Activated naive CD4-positive, alpha-beta T cell treated with anti-CD3 and anti-CD28 coated beads, Interleukin-2, amount 50 U/mL, for 16 hours (primary cell): ENCODE data around the gene CYYR1.
"Not testable (repeated sequence)": the region's sequence is repeated elsewhere in the genome, so short reads cannot be mapped to it uniquely, and the experiment has no call there.

Source experiments
- DNase-seq: peaks from one replicate; pipeline ENCODE4 v3.0.0-alpha.2; 2020

The CYYR1 gene

DNA sequence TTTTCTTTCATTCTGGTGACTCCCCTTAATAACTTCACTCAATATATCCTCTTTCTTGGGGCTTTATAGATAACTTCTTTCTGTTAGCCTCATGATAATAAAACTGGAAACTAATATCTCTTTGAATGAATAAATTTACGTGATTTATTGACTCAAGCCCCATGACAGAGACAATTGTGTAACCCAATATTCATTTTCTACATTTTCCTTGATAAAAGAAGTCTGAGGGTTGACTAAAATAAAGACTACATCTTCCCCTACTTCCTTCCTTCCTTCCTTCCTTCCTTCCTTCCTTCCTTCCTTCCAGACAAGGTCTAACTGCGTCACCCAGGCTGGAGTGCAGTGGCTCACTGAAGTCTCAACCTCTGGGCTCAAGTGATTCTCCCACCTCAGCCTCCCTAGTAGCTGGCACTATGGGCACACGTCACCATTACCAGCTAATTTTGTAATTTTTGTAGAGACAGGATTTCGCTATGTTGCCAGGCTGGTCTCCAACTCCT is 85.1 kb downstream of the CYYR1 start:
- DNase-seq: no peak

DNA sequence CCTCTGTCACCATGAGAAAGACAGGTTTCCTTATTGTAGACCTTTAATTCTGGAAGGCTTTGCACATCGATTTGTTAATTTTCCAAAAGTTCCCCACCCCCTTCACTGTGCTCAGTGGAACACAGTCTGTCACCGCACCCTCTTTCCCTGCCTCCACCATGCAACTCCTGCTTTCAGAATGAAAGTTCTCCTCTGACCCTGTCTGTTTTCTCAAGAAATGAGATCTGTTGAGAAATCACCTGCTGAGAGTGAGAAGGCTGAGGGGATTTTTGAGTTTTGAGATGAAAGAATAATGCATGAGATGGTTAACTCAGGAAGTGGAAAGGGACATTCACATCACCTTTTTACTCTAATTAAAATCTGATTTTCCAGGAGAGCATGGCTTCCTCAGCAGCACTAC is 99.6 kb downstream of the CYYR1 start:
- DNase-seq: no peak

DNA sequence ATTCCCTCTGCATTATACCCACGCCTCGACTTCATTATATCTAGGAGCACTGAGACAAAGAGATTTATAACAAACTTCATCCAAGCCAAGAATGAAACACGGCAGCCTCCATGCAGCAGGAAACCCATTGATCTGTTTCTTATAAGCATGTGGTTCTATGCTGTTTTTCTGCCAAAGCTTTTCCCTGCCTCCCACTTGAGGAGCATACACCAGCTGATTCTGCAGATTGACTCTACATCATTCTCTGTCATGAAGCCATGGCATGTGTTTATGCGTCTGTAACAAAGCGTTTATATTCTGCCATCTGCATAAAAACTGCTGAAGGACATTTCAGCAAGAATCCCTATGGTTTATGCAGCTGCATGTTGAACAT is 102.0 kb downstream of the CYYR1 start:
- DNase-seq: no peak

DNA sequence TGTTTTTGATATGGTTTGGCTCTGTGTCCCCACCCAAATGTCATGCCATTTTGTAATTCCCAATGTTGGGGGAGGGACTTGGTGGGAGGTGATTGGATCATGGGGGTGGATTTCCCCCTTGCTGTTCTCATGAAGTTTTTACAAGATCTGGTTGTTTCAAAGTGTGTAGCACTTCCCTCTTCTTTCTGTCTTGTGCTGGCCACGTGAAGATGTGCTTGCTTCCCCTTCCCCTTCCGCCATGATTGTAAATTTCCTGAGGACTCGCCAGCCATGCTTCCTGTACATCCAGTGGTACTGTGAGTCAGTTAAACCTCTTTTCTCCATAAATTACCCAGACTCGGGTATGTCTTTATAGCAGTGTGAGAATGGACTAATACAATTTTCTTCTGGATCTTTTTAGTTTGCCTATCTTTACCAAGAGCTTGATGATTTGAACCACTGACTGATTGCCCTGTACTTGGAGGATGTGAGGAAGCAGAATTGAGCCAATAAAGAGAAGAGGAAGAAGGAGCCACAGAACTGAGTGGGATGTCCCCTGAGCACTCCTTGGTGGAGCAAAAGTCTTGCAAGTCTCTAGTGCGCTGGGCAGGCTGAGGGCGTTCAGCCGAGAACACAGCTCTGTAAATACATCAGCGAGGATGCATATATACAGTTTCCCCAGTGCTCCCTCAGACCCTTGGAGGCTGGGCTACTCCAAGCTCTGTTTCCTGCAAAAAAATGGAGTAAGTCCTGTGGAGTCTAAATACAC is 102.6 kb downstream of the CYYR1 start:
- DNase-seq: no peak

DNA sequence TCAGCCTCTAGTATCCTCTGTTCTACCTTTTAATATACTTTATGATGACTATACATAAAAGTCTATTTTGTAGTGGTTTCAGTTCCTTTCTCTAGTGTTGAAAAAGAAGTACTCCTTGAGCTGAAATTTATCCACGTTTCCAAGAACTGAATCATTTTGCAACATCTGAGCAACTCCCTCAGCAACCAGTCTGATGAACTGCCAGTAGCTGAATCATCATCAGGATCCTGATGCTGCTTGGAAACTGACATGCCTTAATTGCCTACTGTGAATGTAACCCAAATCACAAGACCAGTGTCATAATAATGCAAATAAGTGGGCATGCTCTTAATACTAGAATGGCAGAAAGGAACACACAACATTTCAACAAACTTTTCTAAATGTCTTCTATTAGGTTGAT is 103.3 kb downstream of the CYYR1 start:
- no peak for DNase-seq

DNA sequence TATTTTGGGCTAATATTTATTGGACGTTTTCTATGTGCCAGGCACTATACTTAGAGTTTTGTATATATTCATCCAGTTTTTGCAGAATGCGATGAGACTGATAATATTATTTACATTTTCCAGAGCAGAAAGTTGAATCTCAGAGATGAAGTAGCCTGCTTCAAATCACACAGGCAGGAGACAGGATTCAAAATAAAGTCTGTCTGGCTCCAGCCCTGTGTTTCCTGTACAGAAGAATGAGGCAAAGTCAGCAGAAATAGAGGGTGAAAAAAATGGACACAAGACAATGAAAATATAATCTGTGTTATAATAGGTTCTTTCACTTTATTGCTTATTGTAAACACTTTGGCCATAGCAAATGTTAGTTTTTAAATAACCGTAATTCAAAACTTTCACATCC is 107.2 kb downstream of the CYYR1 start:
- no peak for DNase-seq

DNA sequence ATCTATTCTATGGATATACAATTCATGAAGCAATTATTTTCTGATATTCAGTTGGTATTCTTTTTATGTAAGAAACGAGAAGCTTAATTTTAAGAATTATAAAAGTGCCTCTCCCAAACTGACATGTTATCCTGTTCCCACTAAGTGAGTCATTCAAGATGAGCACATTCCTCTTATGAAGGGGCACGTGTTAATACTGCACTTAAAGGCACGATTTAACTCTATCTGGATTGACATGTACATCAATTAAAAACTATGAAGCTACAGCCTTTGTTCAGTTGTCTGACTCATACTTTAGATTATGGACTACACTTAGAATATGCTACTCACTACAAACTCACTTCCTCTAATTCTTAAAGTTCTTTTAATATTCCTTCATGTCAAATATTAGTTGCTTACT is 111.6 kb downstream of the CYYR1 start:
- DNase-seq: no peak

DNA sequence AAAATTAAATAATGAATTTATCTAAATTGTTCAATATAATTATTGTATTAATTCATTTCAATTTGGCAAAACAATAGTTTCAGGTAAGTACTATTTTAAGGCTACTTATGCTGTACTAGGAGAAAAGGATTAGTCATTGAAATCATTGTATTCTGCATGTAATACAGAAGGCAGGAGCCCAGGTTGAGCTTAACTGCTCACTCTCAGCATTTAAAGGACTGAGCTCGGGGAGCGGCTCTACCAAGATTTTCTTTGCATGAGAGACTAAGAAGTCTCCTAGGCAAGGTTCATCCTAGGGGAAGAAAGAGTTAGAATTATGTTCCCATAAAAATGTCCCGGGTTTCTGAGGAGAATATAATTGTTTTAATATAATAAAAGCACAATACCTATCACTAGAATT is 112.5 kb downstream of the CYYR1 start:
- no peak for DNase-seq

DNA sequence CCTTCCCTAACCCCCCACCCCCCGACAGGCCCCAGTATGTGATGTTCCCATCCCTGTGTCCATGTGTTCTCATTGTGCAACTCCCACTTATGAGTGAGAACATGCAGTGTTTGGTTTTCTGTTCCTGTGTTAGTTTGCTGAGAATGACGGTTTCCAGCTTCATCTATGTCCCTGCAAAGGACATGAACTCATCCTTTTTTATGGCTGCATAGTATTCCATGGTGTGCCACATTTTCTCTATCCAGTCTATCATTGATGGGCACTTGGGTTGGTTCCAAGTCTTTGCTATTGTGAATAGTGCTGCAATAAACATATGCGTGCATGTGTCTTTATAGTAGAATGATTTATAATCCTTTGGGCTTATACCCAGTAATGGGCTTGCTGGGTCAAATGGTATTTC is 114.2 kb downstream of the CYYR1 start:
- DNase-seq: not testable (repeated sequence)

DNA sequence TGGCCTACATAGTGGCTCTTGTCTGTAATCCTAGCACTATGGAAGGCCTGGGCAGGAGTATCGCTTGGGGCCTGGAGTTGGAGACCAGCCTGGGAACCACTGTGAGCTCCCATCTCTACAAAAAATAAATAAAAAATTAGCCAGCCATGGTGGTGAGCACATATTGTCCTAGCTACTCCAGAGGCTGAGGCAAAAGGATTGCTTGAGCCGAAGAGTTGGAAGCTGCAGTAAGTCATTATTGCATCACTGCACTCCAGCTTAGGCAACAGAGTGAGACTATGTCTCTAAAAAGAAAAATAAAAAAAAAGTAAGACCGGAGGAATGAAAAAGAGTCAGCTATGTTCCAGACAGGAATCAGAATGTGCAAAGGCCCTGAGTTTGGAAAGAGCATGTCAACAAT is 115.3 kb downstream of the CYYR1 start:
- no peak for DNase-seq

DNA sequence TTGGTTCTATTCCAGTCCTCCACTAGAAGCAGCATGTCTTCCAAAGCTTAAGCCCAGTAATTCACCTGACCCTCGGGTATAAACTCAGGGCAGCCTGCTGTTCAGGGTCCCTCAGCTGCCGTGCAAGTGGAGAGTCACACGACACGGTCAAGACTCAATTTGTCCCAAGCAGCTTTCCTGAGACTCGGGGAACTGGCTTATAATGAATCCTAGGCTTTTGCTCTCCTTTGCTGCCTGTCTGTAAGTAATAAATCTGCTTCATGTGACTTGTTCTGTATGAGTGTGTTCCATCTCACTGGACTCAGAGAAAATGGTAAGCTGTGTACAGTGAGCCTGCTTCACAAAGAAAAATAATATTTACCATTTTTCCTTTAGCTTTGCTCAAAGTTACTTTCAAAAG is 119.8 kb downstream of the CYYR1 start:
- DNase-seq: no peak

DNA sequence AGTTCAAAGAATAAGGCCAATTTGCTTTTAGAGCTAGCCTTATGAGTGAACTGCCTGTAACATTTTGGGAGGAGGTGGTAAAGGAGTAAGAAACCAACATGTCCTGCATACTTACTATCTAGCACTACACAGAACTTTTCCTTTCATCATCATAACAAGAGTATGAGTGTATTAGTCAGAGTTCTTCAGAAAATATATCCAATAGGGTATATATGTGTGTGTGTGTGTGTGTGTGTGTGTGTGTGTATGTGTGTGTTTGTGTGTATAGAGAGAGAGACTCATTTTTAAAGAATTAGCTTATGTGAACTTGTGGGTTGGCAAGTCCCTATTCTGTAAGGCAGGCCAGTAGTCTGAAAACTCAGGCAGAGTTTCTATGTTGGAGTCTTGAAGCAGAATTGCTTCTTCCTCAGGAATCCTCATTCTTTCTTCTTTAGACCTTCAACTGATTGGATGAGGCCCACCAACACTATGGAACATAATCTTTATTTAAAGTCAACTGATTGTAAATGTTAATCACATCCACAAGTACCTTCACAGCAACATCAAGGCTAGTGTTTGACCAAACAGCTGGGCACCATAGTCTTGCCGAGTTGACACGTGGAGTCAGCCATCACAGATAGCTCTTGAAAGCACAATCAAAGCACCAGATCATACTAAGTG is 121.9 kb downstream of the CYYR1 start:
- DNase-seq: no peak

DNA sequence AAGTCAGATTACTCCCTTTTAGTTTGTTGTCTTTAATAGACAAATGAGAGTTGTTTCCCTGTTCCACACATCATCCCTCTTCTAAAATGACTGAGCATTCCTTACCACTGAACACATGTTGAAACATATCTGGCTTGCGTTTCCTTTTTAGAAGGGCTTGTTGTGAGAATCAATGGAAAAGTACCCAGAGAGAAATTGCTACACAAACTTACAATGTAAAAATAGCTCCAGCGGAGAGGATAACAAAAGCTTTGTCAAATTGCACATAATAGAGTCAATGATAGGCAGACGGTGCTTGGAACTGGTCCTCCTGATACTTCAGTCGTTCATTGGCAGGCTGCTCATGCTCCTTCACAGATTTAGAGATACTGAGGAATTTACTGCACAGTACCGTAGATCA is 123.9 kb downstream of the CYYR1 start:
- DNase-seq: no peak

DNA sequence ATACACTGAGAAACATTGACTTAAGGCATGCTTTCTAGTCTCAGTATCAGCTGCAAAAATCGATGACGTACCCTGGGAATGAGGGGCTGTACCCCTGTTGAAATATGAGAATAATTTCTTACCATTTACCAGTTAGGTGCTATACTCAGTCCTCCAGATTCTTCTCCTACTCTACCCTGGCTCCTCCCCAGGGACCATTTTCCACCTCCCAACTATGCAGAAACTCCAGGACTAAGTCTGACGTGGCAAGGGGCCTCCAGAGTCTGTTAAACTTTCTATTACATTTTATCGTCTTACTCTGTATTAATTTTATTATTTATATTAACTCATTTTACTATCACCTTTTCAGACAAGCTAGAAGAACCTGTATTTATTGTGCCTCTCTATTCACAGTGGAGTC is 124.3 kb downstream of the CYYR1 start:
- no peak for DNase-seq

DNA sequence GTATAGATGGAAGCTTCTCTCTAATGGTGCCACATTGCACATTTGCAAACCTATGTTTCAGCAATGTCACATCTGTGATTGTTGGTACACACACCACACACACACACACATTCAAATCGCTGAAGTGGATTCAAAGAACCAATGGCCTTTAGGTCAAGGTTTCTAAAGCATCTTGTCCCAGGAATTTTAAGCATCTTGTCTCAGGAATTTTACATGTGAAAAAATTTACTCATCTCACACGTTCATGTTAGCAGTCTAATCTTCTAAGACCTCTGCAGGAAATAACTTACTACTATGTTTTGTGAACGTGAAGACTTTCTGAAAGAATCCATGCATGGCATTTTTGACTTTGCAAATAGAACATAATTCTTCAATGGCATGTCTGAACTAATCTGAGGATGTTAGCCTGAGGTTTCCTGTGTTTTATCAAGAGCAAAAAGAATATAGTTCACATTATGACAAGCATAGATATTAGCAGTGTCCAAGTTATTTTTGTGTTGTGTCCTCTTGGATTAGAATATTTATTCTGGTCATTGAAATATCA is 125.1 kb downstream of the CYYR1 start:
- no peak for DNase-seq

DNA sequence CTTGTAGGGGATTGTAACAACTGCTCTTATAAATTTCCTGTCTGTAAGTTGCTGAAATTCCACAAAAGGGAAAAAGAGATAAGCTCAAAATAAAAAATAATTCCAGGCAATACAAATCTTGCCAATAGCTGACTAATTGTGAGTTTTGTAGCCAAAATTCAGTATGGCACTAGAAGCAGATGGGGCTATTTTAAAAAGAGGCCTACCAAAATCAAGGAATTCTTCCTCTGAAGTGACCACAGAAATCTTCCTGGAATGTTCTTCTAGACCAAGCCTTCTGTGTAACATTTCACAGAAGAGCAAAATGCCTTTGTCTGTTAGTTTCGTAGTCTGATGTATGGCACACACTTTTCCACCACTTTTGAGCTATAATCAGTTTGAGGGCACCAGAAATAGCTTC is 127.6 kb downstream of the CYYR1 start:
- DNase-seq: no peak

DNA sequence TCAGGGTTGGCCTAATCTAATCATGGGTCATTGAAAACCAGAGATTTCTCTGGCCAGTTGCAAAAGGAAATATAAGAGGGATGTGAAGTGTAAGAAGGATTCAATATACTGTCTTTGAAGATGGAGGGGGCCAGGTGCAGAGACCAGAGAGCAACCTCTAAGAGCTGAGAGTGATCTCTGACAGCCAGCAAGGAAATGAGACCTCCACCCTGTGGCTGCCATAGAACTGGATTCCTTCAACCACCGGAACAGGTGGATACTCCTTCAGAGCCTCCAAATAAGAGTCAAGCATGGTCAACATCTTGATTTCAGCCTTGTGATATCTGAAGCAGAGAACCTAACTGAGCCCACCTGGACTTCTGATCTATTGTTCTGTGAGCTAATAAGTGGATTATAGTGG is 128.4 kb downstream of the CYYR1 start:
- no peak for DNase-seq

DNA sequence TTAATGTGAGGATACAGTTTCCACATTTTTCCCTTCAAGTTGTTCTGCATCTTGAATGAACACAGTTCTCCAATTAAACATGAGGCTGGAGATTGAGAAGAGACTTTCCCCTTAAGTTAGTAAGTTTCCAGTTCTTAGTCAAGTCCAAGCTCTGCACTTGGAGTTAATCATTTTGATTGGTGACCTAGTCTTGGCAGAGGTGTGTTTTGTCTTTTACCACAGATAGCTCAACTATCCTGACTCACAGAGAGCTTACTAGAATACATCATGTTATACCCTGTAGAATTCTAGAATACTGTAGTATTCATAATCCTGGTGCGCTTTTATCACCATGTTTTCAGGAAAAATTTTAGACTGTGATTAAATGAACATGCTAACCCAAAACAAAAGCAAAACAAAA is 129.2 kb downstream of the CYYR1 start:
- no peak for DNase-seq

DNA sequence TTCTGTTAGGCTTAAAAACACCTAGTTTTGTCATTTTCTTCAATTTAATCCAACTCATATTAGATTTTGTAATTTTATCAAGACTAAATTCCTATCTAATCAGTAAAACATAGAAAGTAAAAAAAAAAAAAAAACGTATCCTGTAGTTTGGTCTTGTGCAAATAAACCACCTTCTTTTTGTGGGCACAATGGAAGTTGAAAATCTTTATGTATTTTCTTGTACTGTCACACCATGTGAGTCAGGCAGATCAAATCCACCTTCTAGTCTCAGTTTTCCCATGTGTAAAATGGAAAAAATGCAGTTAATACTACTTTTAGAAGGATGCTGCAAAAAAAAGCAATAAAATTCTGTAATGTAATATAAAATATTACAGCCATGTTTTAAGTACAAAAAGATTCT is 129.8 kb downstream of the CYYR1 start:
- DNase-seq: no peak

DNA sequence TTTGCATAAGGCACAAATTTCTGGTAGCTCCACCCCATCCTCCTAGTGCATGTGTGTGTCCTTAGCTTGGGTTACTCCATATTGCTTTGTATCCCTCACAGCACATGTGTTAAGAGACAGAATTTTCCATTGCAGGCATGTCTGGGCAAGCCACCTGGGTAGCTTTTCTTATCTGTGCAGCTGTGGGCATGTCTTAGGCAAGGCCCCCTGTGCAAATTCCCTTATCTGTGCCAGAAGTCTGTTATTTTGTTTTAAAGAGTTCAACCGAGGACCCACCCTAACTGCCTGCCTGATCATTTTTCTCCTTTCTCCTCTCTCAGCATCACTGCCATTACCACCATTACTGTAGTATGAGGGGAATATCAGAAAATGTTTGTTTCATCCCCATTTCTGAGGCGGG is 131.9 kb downstream of the CYYR1 start:
- DNase-seq: no peak

DNA sequence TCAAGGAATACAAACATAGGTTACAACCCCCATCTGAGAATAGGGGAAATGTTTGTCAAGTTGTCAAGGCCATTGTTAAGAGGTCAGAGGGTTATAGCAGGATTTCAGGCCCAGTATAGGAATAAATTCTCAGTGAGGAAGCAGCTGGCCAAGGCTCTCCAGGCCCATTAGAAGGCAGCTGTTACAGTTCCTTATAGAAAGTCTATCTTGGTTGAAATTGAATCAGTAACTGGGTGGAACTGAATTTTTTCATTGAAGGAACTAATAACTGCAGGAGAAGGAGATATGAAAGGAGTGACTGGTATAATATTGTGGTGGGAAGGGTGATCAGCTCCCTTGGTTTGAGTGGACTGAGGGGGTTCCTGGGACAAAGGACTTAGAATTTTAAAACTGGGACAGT is 134.1 kb downstream of the CYYR1 start:
- DNase-seq: no peak

DNA sequence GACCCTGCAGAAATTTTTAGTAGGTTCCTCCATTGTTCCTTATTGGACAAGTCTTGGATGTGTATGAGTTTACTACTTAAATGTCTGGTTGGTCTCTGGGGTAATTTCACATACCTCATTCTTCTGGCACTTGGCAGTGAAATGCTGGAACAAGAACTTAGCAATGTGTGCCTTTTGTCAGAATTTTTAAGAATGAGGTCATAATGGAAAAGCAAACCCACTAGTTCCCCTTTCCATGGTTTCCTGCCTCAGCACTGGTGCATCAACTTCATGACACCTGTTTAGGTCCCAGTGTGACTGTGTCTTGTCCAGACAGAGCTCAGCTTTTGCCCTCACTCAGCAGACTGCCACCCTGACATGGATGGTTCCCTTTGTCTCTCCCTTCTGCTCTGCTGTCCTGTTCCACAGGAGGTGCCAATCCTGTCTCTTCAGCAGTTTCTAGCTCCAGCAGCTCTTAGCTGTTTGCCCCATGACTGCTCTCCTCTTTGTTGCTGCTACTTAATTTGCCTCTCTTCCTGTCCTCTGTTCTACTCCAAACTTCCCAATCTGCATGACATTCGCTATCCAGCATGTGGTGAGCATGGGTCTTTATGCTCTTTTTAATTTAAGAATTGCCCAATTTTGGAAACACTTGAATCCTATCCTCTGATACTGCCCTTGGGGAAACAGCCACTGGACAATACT is 135.6 kb downstream of the CYYR1 start:
- DNase-seq: no peak

DNA sequence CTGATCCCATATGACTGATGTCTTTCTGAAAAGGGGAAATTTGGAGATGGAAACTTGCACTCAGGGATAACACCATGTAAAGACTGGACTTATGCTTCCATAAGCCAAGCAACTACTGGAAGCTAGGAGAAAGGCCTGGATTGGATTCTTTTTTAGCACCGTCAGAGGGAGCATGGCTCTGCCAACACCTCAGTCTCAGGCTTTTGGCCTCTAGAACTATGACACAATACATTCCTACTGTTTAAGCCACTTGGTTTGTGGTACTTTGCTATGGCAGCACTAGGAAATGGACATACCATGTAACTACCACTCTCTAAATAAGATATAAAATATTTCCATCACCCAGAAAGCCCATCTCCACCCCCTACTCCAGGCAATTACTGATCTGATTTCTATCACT is 139.7 kb downstream of the CYYR1 start:
- no peak for DNase-seq

DNA sequence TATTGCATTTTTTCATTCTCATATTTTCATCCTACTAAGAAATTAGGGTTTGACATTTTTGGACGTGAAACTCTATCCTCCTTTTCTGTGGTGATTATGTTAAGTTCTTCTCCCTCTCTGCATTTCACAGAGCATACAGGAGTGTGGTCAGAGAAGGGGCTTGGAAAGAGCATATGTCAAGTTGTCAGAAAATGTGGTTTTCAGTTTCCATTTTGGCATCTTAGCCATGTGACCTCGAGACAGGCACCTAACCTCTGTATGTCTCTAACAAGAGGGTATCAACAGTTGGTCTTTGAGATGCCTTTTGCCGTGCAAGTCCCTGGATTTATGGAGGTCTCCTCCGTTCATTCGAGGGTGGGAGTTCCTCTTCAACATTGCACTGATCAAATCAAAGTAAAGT is 140.7 kb downstream of the CYYR1 start:
- no peak for DNase-seq
